ENCODE results near the gene TDRD6.

The TDRD6 gene

GRCh38 chr6:46684771-46685170 is 2.9 kb upstream of the TDRD6 start:
- no peak for DNase-seq

GRCh38 chr6:46688117-46688965 is 656 bp downstream of the TDRD6 start:
- DNase-seq = no peak

GRCh38 chr6:46688966-46689335 is 1.3 kb downstream of the TDRD6 start:
- no peak for DNase-seq

- DNase-seq = no peak
Measured at GRCh38 chr6:46689657-46690056, 2.0 kb downstream of the TDRD6 start.

- no peak for DNase-seq
Measured at GRCh38 chr6:46690141-46690755, 2.6 kb downstream of the TDRD6 start.

- DNase-seq = no peak
Measured at GRCh38 chr6:46690911-46691451, 3.3 kb downstream of the TDRD6 start.

GRCh38 chr6:46699970-46700369 is 12.3 kb downstream of the TDRD6 start:
- no peak for DNase-seq

- DNase-seq = peak; percentile 54
Measured at GRCh38 chr6:46704562-46704961, 16.9 kb downstream of the TDRD6 start.

GRCh38 chr6:46706464-46706863 is 18.8 kb downstream of the TDRD6 start:
- no peak for DNase-seq

- DNase-seq = no peak
Measured at GRCh38 chr6:46711491-46711890, 23.8 kb downstream of the TDRD6 start.

- peak; percentile 49 for DNase-seq
Measured at GRCh38 chr6:46715141-46715540, 27.5 kb downstream of the TDRD6 start.

- DNase-seq = no peak
Measured at GRCh38 chr6:46719099-46719498, 31.4 kb downstream of the TDRD6 start.

- no peak for DNase-seq
Measured at GRCh38 chr6:46720401-46720800, 32.7 kb downstream of the TDRD6 start.

- no peak for DNase-seq
Measured at GRCh38 chr6:46729787-46730326, 42.2 kb downstream of the TDRD6 start.

GRCh38 chr6:46730921-46731461 is 43.3 kb downstream of the TDRD6 start:
- peak; percentile 59 for DNase-seq

GRCh38 chr6:46733341-46733801 is 45.7 kb downstream of the TDRD6 start:
- no peak for DNase-seq

- no peak for DNase-seq
Measured at GRCh38 chr6:46734867-46735719, 47.4 kb downstream of the TDRD6 start, which contains the start of gene PLA2G7. Gene PLA2G7 (minus strand): TSS chr6:46735375. CDS start chr6:46722891, 12,484 bp downstream.

- DNase-seq = no peak
Measured at GRCh38 chr6:46735720-46736031, 48.0 kb downstream of the TDRD6 start.

- no peak for DNase-seq
Measured at GRCh38 chr6:46736906-46737305, 49.2 kb downstream of the TDRD6 start.

- DNase-seq = no peak
Measured at GRCh38 chr6:46741482-46741881, 53.8 kb downstream of the TDRD6 start.

- DNase-seq = no peak
Measured at GRCh38 chr6:46741910-46742309, 54.2 kb downstream of the TDRD6 start.

GRCh38 chr6:46743425-46744158 is 55.9 kb downstream of the TDRD6 start:
- no peak for DNase-seq

Data from MV-4-11 (cell line).